Coronary artery (tissue), 2 donors: ENCODE results near the gene NRCAM.

Source experiments
- DNase-seq: peaks from one replicate; pipeline ENCODE4 v3.0.0-alpha.2; 2017; ENCODE audit warnings: low spot score
- H3K27ac ChIP-seq, 2 donors: fragments of 200-600 bp; sonication (generic); one replicate each; pipeline ENCODE4 v1.5.1; 2016 to 2019
- H3K4me3 ChIP-seq: fragments of 200-600 bp; sonication (generic); 2 replicates; pipeline ENCODE4 v1.5.1; 2016; ENCODE audit warnings: mild to moderate bottlenecking, moderate library complexity
- TF ChIP-seq, protein P1 (sequence below): fragments of 200-600 bp; sonication (generic); IDR thresholded peaks from one replicate; pipeline ENCODE4 v1.5.1; 2019; ENCODE audit warnings: antibody characterized with exemption

The NRCAM gene

DNA sequence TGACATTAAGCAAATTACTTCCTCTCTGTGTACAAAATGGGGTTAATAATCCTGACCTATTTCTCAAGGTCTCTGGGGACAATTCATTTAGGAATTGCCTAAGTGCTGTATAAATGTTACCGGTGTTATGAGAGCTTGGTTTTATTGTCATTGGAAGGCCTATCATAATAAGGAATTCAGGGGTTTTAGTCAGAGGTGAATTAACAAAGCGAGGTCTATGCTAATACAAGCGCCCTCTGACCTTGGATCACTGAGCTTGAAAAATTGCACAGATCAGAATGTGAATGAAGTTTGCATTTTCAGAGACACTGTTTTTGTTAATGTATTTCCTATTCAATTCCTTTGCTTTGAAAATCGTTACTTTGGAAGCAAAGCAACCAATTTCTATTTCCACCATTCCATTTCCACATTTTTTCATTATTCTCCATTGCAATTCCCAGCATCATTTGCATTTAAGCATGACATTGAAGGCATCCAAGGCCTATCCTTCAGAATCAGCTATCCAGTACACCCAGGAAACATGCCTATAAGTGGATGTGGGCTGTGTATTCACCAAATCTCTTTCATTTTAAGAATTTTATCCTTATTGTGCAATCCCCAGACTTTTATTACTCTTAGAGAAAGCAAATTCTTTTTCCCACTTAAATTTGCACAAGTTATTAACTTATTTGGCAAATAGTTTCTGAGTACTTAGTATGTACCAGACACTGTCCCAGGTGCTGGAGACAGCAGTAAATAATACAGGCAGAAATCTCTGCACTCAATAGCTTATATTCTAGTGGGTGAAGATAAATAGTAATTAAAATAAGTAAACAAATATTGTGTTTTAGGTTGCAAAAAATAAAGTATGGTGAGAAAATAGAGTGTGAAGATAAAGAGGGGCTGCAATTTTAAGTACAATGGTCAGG is 133.1 kb downstream of the NRCAM start:
- Histone ChIP-seq H3K27ac (no peak overlapping the region), H3K4me3 (no peak overlapping the region)
- TF ChIP-seq, protein P1, sequence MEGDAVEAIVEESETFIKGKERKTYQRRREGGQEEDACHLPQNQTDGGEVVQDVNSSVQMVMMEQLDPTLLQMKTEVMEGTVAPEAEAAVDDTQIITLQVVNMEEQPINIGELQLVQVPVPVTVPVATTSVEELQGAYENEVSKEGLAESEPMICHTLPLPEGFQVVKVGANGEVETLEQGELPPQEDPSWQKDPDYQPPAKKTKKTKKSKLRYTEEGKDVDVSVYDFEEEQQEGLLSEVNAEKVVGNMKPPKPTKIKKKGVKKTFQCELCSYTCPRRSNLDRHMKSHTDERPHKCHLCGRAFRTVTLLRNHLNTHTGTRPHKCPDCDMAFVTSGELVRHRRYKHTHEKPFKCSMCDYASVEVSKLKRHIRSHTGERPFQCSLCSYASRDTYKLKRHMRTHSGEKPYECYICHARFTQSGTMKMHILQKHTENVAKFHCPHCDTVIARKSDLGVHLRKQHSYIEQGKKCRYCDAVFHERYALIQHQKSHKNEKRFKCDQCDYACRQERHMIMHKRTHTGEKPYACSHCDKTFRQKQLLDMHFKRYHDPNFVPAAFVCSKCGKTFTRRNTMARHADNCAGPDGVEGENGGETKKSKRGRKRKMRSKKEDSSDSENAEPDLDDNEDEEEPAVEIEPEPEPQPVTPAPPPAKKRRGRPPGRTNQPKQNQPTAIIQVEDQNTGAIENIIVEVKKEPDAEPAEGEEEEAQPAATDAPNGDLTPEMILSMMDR, result no peak
- no peak for DNase-seq

DNA sequence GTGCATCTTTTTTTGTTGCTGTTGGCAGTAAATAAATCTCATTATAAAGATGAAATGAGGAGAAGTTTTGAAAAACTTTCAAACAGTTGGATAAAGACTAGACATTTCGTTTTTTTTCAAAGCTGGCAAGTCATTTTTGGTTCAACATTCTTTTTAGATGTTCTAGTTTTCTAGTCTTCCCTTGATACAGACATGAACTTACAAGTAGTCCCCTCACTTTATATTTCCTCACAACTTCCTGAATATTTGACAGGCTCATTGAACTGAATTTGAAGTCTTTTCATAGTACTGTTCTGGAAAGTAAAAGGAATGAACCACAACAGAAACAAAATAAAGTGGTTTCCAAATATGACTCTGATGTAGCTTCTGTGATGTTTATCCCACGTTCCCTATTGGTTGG is 134.2 kb downstream of the NRCAM start:
- no peak overlapping the region for H3K4me3 ChIP-seq
- TF ChIP-seq, protein P1, result no peak
- no peak for DNase-seq
- no peak overlapping the region for H3K27ac ChIP-seq

DNA sequence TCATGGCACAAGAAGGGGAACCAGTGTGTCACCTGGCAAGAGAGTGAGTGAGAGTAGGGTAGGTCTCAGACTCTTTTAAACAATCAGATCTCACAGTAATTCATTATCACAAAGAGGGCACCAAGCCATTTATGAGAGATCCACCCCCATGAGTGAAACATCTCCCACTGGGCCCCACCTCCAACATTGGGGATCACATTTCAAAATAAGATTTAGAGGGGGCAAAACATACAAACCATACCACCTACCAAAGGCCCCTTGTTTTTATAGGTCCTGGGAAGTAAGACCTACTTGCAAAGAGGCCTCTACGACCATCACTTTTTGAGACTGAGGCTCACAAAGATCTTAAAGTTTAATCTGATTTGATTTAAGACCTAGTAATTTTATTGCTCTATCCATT is 134.9 kb downstream of the NRCAM start:
- H3K4me3 ChIP-seq, result no peak overlapping the region
- no peak for DNase-seq
- no peak overlapping the region for H3K27ac ChIP-seq
- TF ChIP-seq, protein P1, result no peak

DNA sequence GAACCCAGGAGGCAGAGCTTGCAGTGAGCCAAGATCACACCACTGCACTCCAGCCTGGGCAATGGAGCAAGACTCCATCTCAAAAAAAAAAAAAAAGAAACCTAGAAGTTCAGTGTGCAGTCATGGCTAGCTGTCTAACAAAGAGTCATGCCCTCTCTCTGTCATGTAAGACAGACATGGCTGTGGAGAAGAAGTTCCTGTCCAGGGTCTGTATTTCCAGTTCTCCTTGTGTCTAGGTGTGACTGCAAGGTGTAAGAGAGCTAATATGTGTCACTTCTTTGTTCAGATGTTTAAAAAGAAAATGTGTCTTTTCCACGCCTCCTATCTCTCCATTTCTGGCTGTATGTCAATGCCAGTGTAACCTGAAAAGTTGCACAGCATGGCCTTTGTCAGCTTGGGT is 139.5 kb downstream of the NRCAM start:
- no peak overlapping the region for H3K4me3 ChIP-seq
- no peak for DNase-seq
- H3K27ac ChIP-seq, result no peak overlapping the region
- TF ChIP-seq, protein P1, result no peak

DNA sequence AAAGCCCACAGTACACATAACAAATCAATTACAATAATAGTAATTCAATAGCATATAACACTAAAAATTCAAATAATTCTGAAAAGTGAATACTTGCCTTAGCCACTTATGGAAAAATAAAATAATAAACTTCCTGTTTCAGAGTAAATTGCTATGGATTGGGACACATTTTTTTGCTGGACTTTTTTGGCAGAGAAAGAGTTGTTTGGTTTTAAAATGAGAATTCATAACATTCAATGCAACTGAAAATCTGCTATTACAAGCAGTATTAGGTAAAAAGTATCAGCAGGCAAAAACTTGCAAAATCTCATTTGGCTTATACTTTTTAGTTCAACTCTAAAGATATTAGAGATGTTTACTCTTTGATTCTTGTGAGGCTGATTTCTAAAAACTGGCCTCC is 141.7 kb downstream of the NRCAM start:
- no peak overlapping the region for H3K4me3 ChIP-seq

DNA sequence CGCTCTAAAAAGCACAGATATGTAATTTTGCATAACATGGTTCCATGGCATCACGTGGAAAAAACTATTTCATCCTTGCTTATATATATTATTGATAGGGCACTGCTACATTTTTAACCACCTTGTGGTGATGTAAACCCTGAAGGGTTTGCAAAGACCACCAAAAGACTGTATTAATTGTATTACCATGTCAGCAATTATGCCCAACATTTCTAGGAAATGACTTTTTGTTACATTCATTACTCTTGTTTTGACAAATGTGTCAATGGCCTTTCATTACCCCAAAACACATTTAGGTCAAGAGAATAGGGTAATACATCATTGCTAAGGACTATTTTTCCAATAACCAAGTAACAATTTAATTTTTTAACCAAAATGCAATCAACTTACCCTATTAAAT is 142.2 kb downstream of the NRCAM start:
- H3K27ac ChIP-seq, result no peak overlapping the region
- TF ChIP-seq, protein P1, result no peak
- no peak for DNase-seq
- H3K4me3 ChIP-seq, result no peak overlapping the region

More for the DNA sequence above, 141.7 kb downstream of the NRCAM start:
- DNase-seq, result no peak
- TF ChIP-seq, protein P1, result no peak
- H3K27ac ChIP-seq, result no peak overlapping the region

DNA sequence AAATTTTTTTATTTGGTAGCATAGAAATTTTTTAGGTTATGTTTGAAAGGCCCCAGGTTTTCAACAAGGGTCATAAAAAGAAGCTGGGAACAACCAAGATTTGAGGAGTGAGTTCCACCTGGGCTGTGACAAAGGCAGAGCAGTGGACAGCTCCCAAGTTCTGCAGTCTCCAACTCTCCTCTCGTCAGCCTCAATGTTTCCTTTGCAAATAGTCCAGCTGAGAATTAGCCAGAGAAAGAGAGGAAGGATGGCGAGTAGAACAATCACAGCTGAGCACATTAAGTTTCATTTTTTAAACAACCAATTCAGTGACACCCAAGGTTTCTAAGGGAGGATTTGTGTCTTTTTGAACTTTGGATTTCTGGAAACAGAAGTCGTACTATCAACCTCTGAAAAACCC is 143.2 kb downstream of the NRCAM start:
- Histone ChIP-seq H3K27ac (no peak overlapping the region), H3K4me3 (no peak overlapping the region)
- TF ChIP-seq, protein P1, result no peak
- no peak for DNase-seq
